Measurements from ENCODE around the gene WDR1.

GRCh38 chr4:10162341-10163000, 45.9 kb upstream of the WDR1 start:
- TF ChIP-seq POLR2A (IDR thresholded peaks at IDR 0.05), result no peak
- TF ChIP-seq CTCF (IDR thresholded peaks at IDR 0.05 in 4 of 5, conservative IDR thresholded peaks at IDR 0.05 in 1 of 5), result no peak
